Thymus (tissue), 11 donors: ENCODE measurements around the gene TAMM41. TPM values are rescaled to one million over a fixed set of nuclear protein-coding genes. Genes with fewer than 3 reads are reported as not detected.
"Not testable (repeated sequence)": the region's sequence is repeated elsewhere in the genome, so short reads cannot be mapped to it uniquely, and the experiment has no call there.

Source experiments
- DNase-seq, 9 donors: peaks; one replicate each; pipeline ENCODE4 v3.0.0-alpha.2; 2013; ENCODE audit warnings: low spot score in 9 of 9, low read depth in 6 of 9, missing footprints in 1 of 9
- H3K27ac ChIP-seq, 2 donors: one replicate each; pipeline ENCODE4 v1.5.1; 2013; ENCODE audit warnings: control low read depth in 1 of 2, low read depth in 1 of 2, low read length in 1 of 2, mild to moderate bottlenecking in 1 of 2, moderate library complexity in 1 of 2
- H3K27me3 ChIP-seq, 2 donors: one replicate each; pipeline ENCODE4 v1.5.1; 2013; ENCODE audit warnings: low read length in 1 of 2; ENCODE audit not compliant: control insufficient read depth in 2 of 2, insufficient read depth in 1 of 2
- H3K36me3 ChIP-seq, 2 donors: one replicate each; pipeline ENCODE4 v1.5.1; 2013; ENCODE audit warnings: low read length in 1 of 2, mild to moderate bottlenecking in 1 of 2, moderate library complexity in 1 of 2; ENCODE audit not compliant: control insufficient read depth in 2 of 2, insufficient read depth in 2 of 2
- H3K4me1 ChIP-seq, 2 donors: one replicate each; pipeline ENCODE4 v1.5.1; 2013; ENCODE audit warnings: low read length in 2 of 2; ENCODE audit not compliant: control insufficient read depth in 2 of 2, insufficient read depth in 2 of 2
- H3K4me3 ChIP-seq, 2 donors: one replicate each; pipeline ENCODE4 v1.5.1; 2013; ENCODE audit warnings: low read length in 2 of 2, control low read depth in 1 of 2, mild to moderate bottlenecking in 1 of 2
- H3K9me3 ChIP-seq, 2 donors: one replicate each; pipeline ENCODE4 v1.5.1; 2013; ENCODE audit warnings: low read length in 1 of 2, mild to moderate bottlenecking in 1 of 2; ENCODE audit not compliant: control insufficient read depth in 2 of 2, insufficient read depth in 1 of 2
- WGBS: extraction: QIAGEN DNeasy Blood & Tissue Kit; methylation state at CpG from one replicate; pipeline ENCODE4 v1.1.7; 2013; 5-methylcytosine and 5-hydroxymethylcytosine counted together
- polyA plus RNA-seq: library from polyadenylated mRNA; stranded (reverse); fragments of 200-250 nt; gene quantifications from one replicate; pipeline ENCODE4 v1.2.3, GENCODE V29; 2013
- total RNA-seq: library from RNA; stranded (reverse); fragments of 120-200 nt; gene quantifications from one replicate; pipeline ENCODE4 v1.2.4, GENCODE V29; 2013
- donor health status: healthy.

TAMM41 gene
- total and polyA plus RNA-seq, 2 donors = 8.0 to 18.2 TPM

- Histone ChIP-seq H3K36me3 (no peaks in the 10 kb centered on the region), H3K9me3 (no peaks in the 10 kb centered on the region), H3K27me3 (no peaks in the 10 kb centered on the region), H3K27ac (no peak overlapping the region), H3K4me1 (no peaks in the 10 kb centered on the region), H3K4me3 (no peak overlapping the region)
- DNase-seq = no peak
- WGBS = 93% methylated on average over 2 of the region's 2 CpGs
These were observed 86.7 kb downstream of the TAMM41 start for GRCh38 chr3:11759996-11760395.

GRCh38 chr3:11757929-11758328 lies 88.8 kb downstream of the TAMM41 start:
- no peaks in the 10 kb centered on the region for H3K27me3 ChIP-seq
- no peak overlapping the region for H3K27ac ChIP-seq
- H3K9me3 ChIP-seq = no peaks in the 10 kb centered on the region
- 92% methylated on average over 6 of the region's 6 CpGs for WGBS
- H3K4me1 ChIP-seq = no peaks in the 10 kb centered on the region
- no peak for DNase-seq
- no peak overlapping the region for H3K4me3 ChIP-seq
- no peaks in the 10 kb centered on the region for H3K36me3 ChIP-seq

GRCh38 chr3:11757441-11757875 lies 89.2 kb downstream of the TAMM41 start:
- no peaks in the 10 kb centered on the region for H3K4me1 ChIP-seq
- 93% methylated on average over 9 of the region's 9 CpGs for WGBS
- no peaks in the 10 kb centered on the region for H3K27me3 ChIP-seq
- H3K36me3 ChIP-seq = no peaks in the 10 kb centered on the region
- no peaks in the 10 kb centered on the region for H3K9me3 ChIP-seq
- DNase-seq = no peak
- H3K27ac ChIP-seq = no peak overlapping the region
- H3K4me3 ChIP-seq = no peak overlapping the region

GRCh38 chr3:11755276-11755675 lies 91.4 kb downstream of the TAMM41 start:
- H3K36me3 ChIP-seq = no peaks in the 10 kb centered on the region
- 93% methylated on average over 12 of the region's 12 CpGs for WGBS
- DNase-seq = no peak
- no peaks in the 10 kb centered on the region for H3K27me3 ChIP-seq
- H3K9me3 ChIP-seq = no peaks in the 10 kb centered on the region
- no peak overlapping the region for H3K4me3 ChIP-seq
- no peak overlapping the region for H3K27ac ChIP-seq
- H3K4me1 ChIP-seq = no peaks in the 10 kb centered on the region

- not testable (repeated sequence) for H3K4me1 ChIP-seq, H3K27ac ChIP-seq, H3K27me3 ChIP-seq, H3K9me3 ChIP-seq, H3K36me3 ChIP-seq, H3K4me3 ChIP-seq, DNase-seq
- WGBS = 93% methylated on average over 4 of the region's 4 CpGs
These were observed 94.4 kb downstream of the TAMM41 start for GRCh38 chr3:11752254-11752653.

- H3K27ac ChIP-seq, DNase-seq, H3K4me1 ChIP-seq, H3K27me3 ChIP-seq, H3K36me3 ChIP-seq, H3K4me3 ChIP-seq, H3K9me3 ChIP-seq: not testable (repeated sequence)
- WGBS = 90% methylated on average over 9 of the region's 9 CpGs
These were observed 98.4 kb downstream of the TAMM41 start for GRCh38 chr3:11748306-11748705.

Other genes starting within 250 kb of the TAMM41 start
- 49.2 TPM for gene VGLL4, start 203.0 kb downstream of the TAMM41 start, total RNA-seq
- gene VGLL4, start 203.0 kb downstream of the TAMM41 start, polyA plus RNA-seq = 47.0 TPM
- 0.05 TPM for gene SYN2, start 157.5 kb upstream of the TAMM41 start, total RNA-seq
- gene SYN2, start 157.5 kb upstream of the TAMM41 start, polyA plus RNA-seq = 0.50 TPM